Astrocyte (in vitro differentiated cells and primary cell): ENCODE results near the gene RBP5.

Experiments
- CTCF ChIP-seq: IDR thresholded peaks from 2 replicates; pipeline ENCODE4 v1.5.1; 2011; ENCODE audit warnings: low read depth, mild to moderate bottlenecking, inconsistent platforms, low read length, moderate library complexity; ENCODE audit not compliant: insufficient read depth
- EZH2 ChIP-seq: IDR thresholded peaks from 2 replicates; pipeline ENCODE4 v1.6.1; 2012; ENCODE audit warnings: mild to moderate bottlenecking, low read length, inconsistent platforms; ENCODE audit not compliant: insufficient read depth

DNA sequence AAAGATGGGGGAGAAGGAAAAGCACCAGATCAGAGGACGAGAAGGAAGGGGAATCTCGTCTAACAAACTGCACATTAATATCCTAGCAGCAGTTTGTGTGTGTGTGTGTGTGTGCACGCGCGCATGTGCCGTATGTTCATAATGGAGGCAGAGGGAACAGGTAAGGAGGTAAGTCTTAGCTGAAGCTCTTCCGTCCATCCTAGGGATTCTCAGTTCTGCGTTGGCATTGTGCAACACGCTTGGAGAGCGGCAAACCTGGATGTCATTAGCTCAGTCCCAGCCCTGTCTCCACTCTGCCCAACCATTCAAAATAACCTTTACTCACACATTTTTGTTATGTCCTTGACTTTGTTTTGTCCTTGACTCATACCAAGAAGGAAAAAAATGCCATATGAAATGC is 34.8 kb downstream of the RBP5 start:
- TF ChIP-seq CTCF: no peak
- TF ChIP-seq EZH2: no peak
